ENCODE results near the gene TOMM5. TPM values are rescaled to one million over a fixed set of nuclear protein-coding genes. Genes with fewer than 3 reads are reported as not detected.

The TOMM5 gene
- 77.8 and 80.3 TPM in 2 replicates for total RNA-seq

GRCh38 chr9:37592108-37592951, at the start of gene TOMM5:
TOMM5 (minus strand) TSS chr9:37592597; CDS start chr9:37592532, 65 bp downstream.
- CTCF ChIA-PET, result interaction anchor here (1.0 to 1.9 kb wide), 4 partner anchors 9 to 321 kb away, joined by 3 to 6 read pairs (median 4); no protein-coding TSS in a partner anchor
- POLR2A ChIA-PET, result interaction anchor here (0.6 to 2.7 kb wide), 30 partner anchors 9 to 826 kb away, joined by 3 to 27 read pairs (median 4); partner anchors contain the start of genes EXOSC3, FBXO10, GRHPR and POLR1E

GRCh38 chr9:37641331-37641730, 48.9 kb upstream of the TOMM5 start:
- TF ChIP-seq CTCF (IDR thresholded peaks at IDR 0.05), result no peak
- POLR2A ChIA-PET, result interaction anchor here (1.6 kb wide), 1 partner anchor 9 kb away, joined by 4 read pairs; the partner anchor contains the start of gene FRMPD1
- ATAC-seq (ENCODE audit: low read depth), result no peak
- Mint-ChIP-seq H3K4me1 (peaks cover 3% of the 10 kb centered on the region), H3K27ac (no peak overlapping the region), H3K9me3 (no peaks in the 10 kb centered on the region), H3K27me3 (peaks cover 7% of the 10 kb centered on the region), H3K36me3 (ENCODE audit: low read depth) (no peaks in the 10 kb centered on the region), H3K4me3 (no peak overlapping the region)
- intact Hi-C loops (cut with micrococcal nuclease), result no loop called here
- CTCF ChIA-PET, result interaction anchor here (1.4 kb wide), 1 partner anchor 9 kb away, joined by 4 read pairs; the partner anchor contains the start of gene FRMPD1
- DNase-seq, result no peak

More at GRCh38 chr9:37592108-37592951, at the start of gene TOMM5:
- H3K4me1 Mint-ChIP-seq, result peaks cover 47% of the 10 kb centered on the region
- peak; percentile 82 for DNase-seq
- peak within 1 kb of the TSS; percentile 96 for H3K27ac Mint-ChIP-seq
- intact Hi-C loops (cut with micrococcal nuclease), result loop anchor here (1.0 to 10.0 kb wide), 6 partner anchors 10 to 1188 kb away; partner anchors contain the start of genes EXOSC3, RNF38 and SLC25A51
- H3K4me3 Mint-ChIP-seq, result peak within 1 kb of the TSS; percentile 99
- H3K36me3 Mint-ChIP-seq (ENCODE audit: low read depth), result peaks cover 31% of the 10 kb centered on the region
- H3K9me3 Mint-ChIP-seq, result no peaks in the 10 kb centered on the region
- no peak for TF ChIP-seq CTCF (IDR thresholded peaks at IDR 0.05)
- ATAC-seq (ENCODE audit: low read depth), result peak; percentile 94
- peaks cover 5% of the 10 kb centered on the region for H3K27me3 Mint-ChIP-seq

- CTCF ChIA-PET, result no interaction called here
- POLR2A ChIA-PET, result no interaction called here
- Mint-ChIP-seq H3K27ac (no peak overlapping the region), H3K27me3 (peaks cover 10% of the 10 kb centered on the region), H3K9me3 (no peaks in the 10 kb centered on the region), H3K36me3 (ENCODE audit: low read depth) (no peaks in the 10 kb centered on the region), H3K4me1 (peaks cover 3% of the 10 kb centered on the region), H3K4me3 (no peak overlapping the region)
- intact Hi-C loops (cut with micrococcal nuclease), result no loop called here
- no peak for TF ChIP-seq CTCF (IDR thresholded peaks at IDR 0.05)
- no peak for ATAC-seq (ENCODE audit: low read depth)
- no peak for DNase-seq
Observed at GRCh38 chr9:37640246-37640645, 47.8 kb upstream of the TOMM5 start.

- POLR2A ChIA-PET, result no interaction called here
- H3K36me3 Mint-ChIP-seq (ENCODE audit: low read depth), result no peaks in the 10 kb centered on the region
- no peak for DNase-seq
- no peak overlapping the region for H3K27ac Mint-ChIP-seq
- intact Hi-C loops (cut with micrococcal nuclease), result no loop called here
- H3K4me1 Mint-ChIP-seq, result peaks cover 3% of the 10 kb centered on the region
- CTCF ChIA-PET, result no interaction called here
- TF ChIP-seq CTCF (IDR thresholded peaks at IDR 0.05), result no peak
- peaks cover 9% of the 10 kb centered on the region for H3K27me3 Mint-ChIP-seq
- ATAC-seq (ENCODE audit: low read depth), result no peak
- H3K9me3 Mint-ChIP-seq, result no peaks in the 10 kb centered on the region
- no peak overlapping the region for H3K4me3 Mint-ChIP-seq
Observed at GRCh38 chr9:37639841-37640240, 47.4 kb upstream of the TOMM5 start.

GRCh38 chr9:37639109-37639762, 46.8 kb upstream of the TOMM5 start:
- Mint-ChIP-seq H3K9me3 (no peaks in the 10 kb centered on the region), H3K4me1 (peaks cover 3% of the 10 kb centered on the region), H3K27me3 (peaks cover 9% of the 10 kb centered on the region), H3K4me3 (no peak overlapping the region), H3K27ac (no peak overlapping the region), H3K36me3 (ENCODE audit: low read depth) (no peaks in the 10 kb centered on the region)
- no peak for TF ChIP-seq CTCF (IDR thresholded peaks at IDR 0.05)
- no peak for DNase-seq
- POLR2A ChIA-PET, result no interaction called here
- intact Hi-C loops (cut with micrococcal nuclease), result no loop called here
- CTCF ChIA-PET, result no interaction called here
- ATAC-seq (ENCODE audit: low read depth), result no peak
